HG03575 (cell line): ENCODE results near the gene LYZL2.
A peak's percentile ranks its signal among the peaks of the same experiment; 100 is the strongest.
"Not testable (repeated sequence)": the region's sequence is repeated elsewhere in the genome, so short reads cannot be mapped to it uniquely, and the experiment has no call there.

ENCODE experiments used
- ATAC-seq: cut with Tn5 transposase; IDR thresholded peaks from one replicate; pipeline ENCODE4 v1.9.1; 2021; ENCODE audit not compliant: unreplicated experiment, insufficient number of reproducible peaks, low FRiP score; ENCODE audit errors: extremely low read depth

Gene LYZL2

GRCh38 chr10:30629653-30630052, at the start of gene LYZL2:
Gene LYZL2, minus strand, starts transcription at chr10:30629753. Its CDS starts 2,838 bp downstream, at chr10:30626915.
- ATAC-seq, result no peak

GRCh38 chr10:30677616-30678015, 48.1 kb upstream of the LYZL2 start:
- ATAC-seq, result not testable (repeated sequence)

- not testable (repeated sequence) for ATAC-seq
Observed at GRCh38 chr10:30677146-30677545, 47.6 kb upstream of the LYZL2 start.

GRCh38 chr10:30675791-30676718, 46.5 kb upstream of the LYZL2 start:
- ATAC-seq, result no peak

GRCh38 chr10:30674796-30675195, 45.2 kb upstream of the LYZL2 start:
- ATAC-seq, result no peak

GRCh38 chr10:30673262-30673661, 43.7 kb upstream of the LYZL2 start:
- not testable (repeated sequence) for ATAC-seq

- ATAC-seq, result not testable (repeated sequence)
Observed at GRCh38 chr10:30672338-30672737, 42.8 kb upstream of the LYZL2 start.

- ATAC-seq, result no peak
Observed at GRCh38 chr10:30671026-30671616, 41.6 kb upstream of the LYZL2 start.

GRCh38 chr10:30667982-30668381, 38.4 kb upstream of the LYZL2 start:
- ATAC-seq, result not testable (repeated sequence)

- ATAC-seq, result peak; percentile 64
Observed at GRCh38 chr10:30663403-30663802, 33.9 kb upstream of the LYZL2 start.

- no peak for ATAC-seq
Observed at GRCh38 chr10:30662814-30663213, 33.3 kb upstream of the LYZL2 start.

GRCh38 chr10:30660314-30660713, 30.8 kb upstream of the LYZL2 start:
- not testable (repeated sequence) for ATAC-seq

- no peak for ATAC-seq
Observed at GRCh38 chr10:30656233-30656632, 26.7 kb upstream of the LYZL2 start.

- ATAC-seq, result not testable (repeated sequence)
Observed at GRCh38 chr10:30655001-30655400, 25.4 kb upstream of the LYZL2 start.

GRCh38 chr10:30651470-30652397, 22.2 kb upstream of the LYZL2 start:
- not testable (repeated sequence) for ATAC-seq

GRCh38 chr10:30647089-30647488, 17.5 kb upstream of the LYZL2 start:
- no peak for ATAC-seq

GRCh38 chr10:30645340-30645827, 15.8 kb upstream of the LYZL2 start:
- no peak for ATAC-seq

- not testable (repeated sequence) for ATAC-seq
Observed at GRCh38 chr10:30644408-30644861, 14.9 kb upstream of the LYZL2 start.
